ENCODE measurements around the gene THAP5. TPM values are rescaled to one million over a fixed set of nuclear protein-coding genes. Genes with fewer than 3 reads are reported as not detected.

THAP5 gene
- polyA plus RNA-seq, 3 donors: 3.0 to 10.7 (median 9.9) TPM

DNA sequence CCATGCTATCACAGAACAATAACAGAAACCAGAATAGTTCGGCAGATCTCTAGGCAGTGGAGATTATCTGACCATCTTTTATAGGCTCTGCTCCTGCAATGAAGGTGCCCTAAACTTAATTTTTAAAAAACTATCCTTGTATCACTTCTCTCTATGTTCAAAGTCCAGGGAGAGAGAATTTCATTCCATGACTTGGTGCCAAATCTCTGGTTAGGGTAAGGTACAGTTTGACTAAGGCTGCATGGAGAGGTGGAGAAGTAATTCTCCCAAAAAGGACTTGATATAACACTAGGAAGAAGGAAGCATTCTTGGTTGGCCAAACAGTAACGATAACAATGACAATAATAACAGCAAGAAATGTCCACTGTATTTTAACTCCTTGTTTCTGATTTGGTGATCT lies 40.1 kb upstream of the THAP5 start:
- Histone ChIP-seq H3K9ac (ENCODE audit: insufficient read depth, low read length, poor library complexity, severe bottlenecking) (no peak overlapping the region), H3K27ac (ENCODE audit: low read depth in 1 of 2, low read length in 2 of 2) (no peak overlapping the region), H3K4me1 (ENCODE audit: control insufficient read depth in 1 of 2, insufficient read depth in 2 of 2, low read length in 2 of 2) (no peaks in the 10 kb centered on the region), H3K4me2 (replicated peaks; ENCODE audit: extremely low read depth, low read length, poor library complexity, severe bottlenecking) (no peak overlapping the region), H3K36me3 (replicated peaks in 1 of 2; ENCODE audit: control insufficient read depth in 1 of 2, insufficient read depth in 2 of 2, low read length in 2 of 2) (no peaks in the 10 kb centered on the region), H4K20me1 (ENCODE audit: insufficient read depth, low read length) (no peaks in the 10 kb centered on the region), H3K9me3 (replicated peaks in 1 of 2; ENCODE audit: control insufficient read depth in 1 of 2, insufficient read depth in 1 of 2, low read length in 2 of 2) (no peaks in the 10 kb centered on the region), H3K4me3 (replicated peaks in 1 of 3; ENCODE audit: low read depth in 2 of 3, low read length in 3 of 3) (no peak overlapping the region), H3K27me3 (ENCODE audit: control insufficient read depth in 2 of 2, insufficient read depth in 2 of 2, low read length in 2 of 2) (no peaks in the 10 kb centered on the region), H2AFZ (ENCODE audit: insufficient read depth, low read depth, low read length, poor library complexity, severe bottlenecking) (no peak overlapping the region), H3K79me2 (ENCODE audit: insufficient read depth, low read length) (no peaks in the 10 kb centered on the region)
- H3K36me3 Mint-ChIP-seq: no peaks in the 10 kb centered on the region
- no peak for DNase-seq
- H3K4me1 Mint-ChIP-seq: no peaks in the 10 kb centered on the region
- intact Hi-C loops (cut with micrococcal nuclease): no loop called here
- H3K27me3 Mint-ChIP-seq (ENCODE audit: low read depth in 3 of 3): peaks cover 3 to 7% (median 7%) of the 10 kb centered on the region in 3 donors
- 100% methylated on average over 1 of the region's 2 CpGs for WGBS (ENCODE audit: insufficient coverage)
- TF ChIP-seq, protein P1, sequence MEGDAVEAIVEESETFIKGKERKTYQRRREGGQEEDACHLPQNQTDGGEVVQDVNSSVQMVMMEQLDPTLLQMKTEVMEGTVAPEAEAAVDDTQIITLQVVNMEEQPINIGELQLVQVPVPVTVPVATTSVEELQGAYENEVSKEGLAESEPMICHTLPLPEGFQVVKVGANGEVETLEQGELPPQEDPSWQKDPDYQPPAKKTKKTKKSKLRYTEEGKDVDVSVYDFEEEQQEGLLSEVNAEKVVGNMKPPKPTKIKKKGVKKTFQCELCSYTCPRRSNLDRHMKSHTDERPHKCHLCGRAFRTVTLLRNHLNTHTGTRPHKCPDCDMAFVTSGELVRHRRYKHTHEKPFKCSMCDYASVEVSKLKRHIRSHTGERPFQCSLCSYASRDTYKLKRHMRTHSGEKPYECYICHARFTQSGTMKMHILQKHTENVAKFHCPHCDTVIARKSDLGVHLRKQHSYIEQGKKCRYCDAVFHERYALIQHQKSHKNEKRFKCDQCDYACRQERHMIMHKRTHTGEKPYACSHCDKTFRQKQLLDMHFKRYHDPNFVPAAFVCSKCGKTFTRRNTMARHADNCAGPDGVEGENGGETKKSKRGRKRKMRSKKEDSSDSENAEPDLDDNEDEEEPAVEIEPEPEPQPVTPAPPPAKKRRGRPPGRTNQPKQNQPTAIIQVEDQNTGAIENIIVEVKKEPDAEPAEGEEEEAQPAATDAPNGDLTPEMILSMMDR (IDR thresholded peaks at IDR 0.05): no peak
- H3K4me3 Mint-ChIP-seq: no peak overlapping the region
- H3K9me3 Mint-ChIP-seq: no peaks in the 10 kb centered on the region
- H3K27ac Mint-ChIP-seq: no peak overlapping the region

- H3K9me3 Mint-ChIP-seq: no peaks in the 10 kb centered on the region
- no peaks in the 10 kb centered on the region for H3K4me1 ChIP-seq (ENCODE audit: control insufficient read depth in 1 of 2, insufficient read depth in 2 of 2, low read length in 2 of 2)
- H3K9me3 ChIP-seq (replicated peaks in 1 of 2; ENCODE audit: control insufficient read depth in 1 of 2, insufficient read depth in 1 of 2, low read length in 2 of 2): no peaks in the 10 kb centered on the region
- no peak overlapping the region for H3K4me2 ChIP-seq (replicated peaks; ENCODE audit: extremely low read depth, low read length, poor library complexity, severe bottlenecking)
- H3K79me2 ChIP-seq (ENCODE audit: insufficient read depth, low read length): no peaks in the 10 kb centered on the region
- no peak for DNase-seq
- intact Hi-C loops (cut with micrococcal nuclease): no loop called here
- H3K4me3 Mint-ChIP-seq: no peak overlapping the region
- WGBS (ENCODE audit: insufficient coverage): 100% methylated on average over 2 of the region's 7 CpGs
- no peak overlapping the region for H3K27ac Mint-ChIP-seq
- H3K4me3 ChIP-seq (replicated peaks in 1 of 3; ENCODE audit: low read depth in 2 of 3, low read length in 3 of 3): no peak overlapping the region
- H3K9ac ChIP-seq (ENCODE audit: insufficient read depth, low read length, poor library complexity, severe bottlenecking): no peak overlapping the region
- no peaks in the 10 kb centered on the region for H3K4me1 Mint-ChIP-seq
- TF ChIP-seq, protein P1 (IDR thresholded peaks at IDR 0.05): no peak
- H2AFZ ChIP-seq (ENCODE audit: insufficient read depth, low read depth, low read length, poor library complexity, severe bottlenecking): no peak overlapping the region
- H4K20me1 ChIP-seq (ENCODE audit: insufficient read depth, low read length): no peaks in the 10 kb centered on the region
- no peaks in the 10 kb centered on the region for H3K27me3 ChIP-seq (ENCODE audit: control insufficient read depth in 2 of 2, insufficient read depth in 2 of 2, low read length in 2 of 2)
- peaks cover 5 to 7% (median 6%) of the 10 kb centered on the region in 3 donors for H3K27me3 Mint-ChIP-seq (ENCODE audit: low read depth in 3 of 3)
- H3K36me3 ChIP-seq (replicated peaks in 1 of 2; ENCODE audit: control insufficient read depth in 1 of 2, insufficient read depth in 2 of 2, low read length in 2 of 2): no peaks in the 10 kb centered on the region
- no peaks in the 10 kb centered on the region for H3K36me3 Mint-ChIP-seq
- H3K27ac ChIP-seq (ENCODE audit: low read depth in 1 of 2, low read length in 2 of 2): no peak overlapping the region
Observed at GRCh38 chr7:108605559-108606201, 36.2 kb upstream of the THAP5 start.

Data from CD14-positive monocyte (primary cell).